PFSK-1 (cell line): ENCODE data around the gene RNF215.

Experiments
- FOXP2 ChIP-seq: optimal IDR thresholded peaks from 2 replicates; pipeline ENCODE3; 2011; ENCODE audit warnings: borderline replicate concordance, control low read depth, inconsistent platforms; ENCODE audit not compliant: insufficient read depth; ENCODE audit errors: extremely low read length, extremely low read depth
- POLR2AphosphoS5 ChIP-seq: IDR thresholded peaks from 2 replicates; pipeline ENCODE4 v1.6.1; 2012; ENCODE audit warnings: low read depth, mild to moderate bottlenecking, control low read depth, low read length, moderate library complexity
- SIN3A ChIP-seq: IDR thresholded peaks from 2 replicates; pipeline ENCODE4 v1.6.1; 2012; ENCODE audit warnings: mild to moderate bottlenecking, low read length, moderate library complexity, borderline replicate concordance; ENCODE audit not compliant: insufficient read depth
- TAF1 ChIP-seq: IDR thresholded peaks from 2 replicates; pipeline ENCODE4 v1.6.1; 2012; ENCODE audit warnings: low read length, control low read depth, borderline replicate concordance; ENCODE audit not compliant: insufficient read depth
- TF ChIP-seq, protein P1 (sequence below), 2 experiments: IDR thresholded peaks; 2 replicates each; pipeline versions ENCODE4 v1.6.1 to v1.8.0; 2011 to 2012; ENCODE audit warnings: low read depth in 2 of 2, low read length in 2 of 2, control low read depth in 1 of 2, inconsistent platforms in 1 of 2, mild to moderate bottlenecking in 1 of 2, moderate library complexity in 1 of 2; ENCODE audit not compliant: insufficient read depth in 1 of 2

GRCh38 chr22:30336752-30337460, 50.3 kb downstream of the RNF215 start:
- TF ChIP-seq POLR2AphosphoS5 (no peak), SIN3A (no peak), TAF1 (no peak), FOXP2 (no peak)
- TF ChIP-seq, protein P1, sequence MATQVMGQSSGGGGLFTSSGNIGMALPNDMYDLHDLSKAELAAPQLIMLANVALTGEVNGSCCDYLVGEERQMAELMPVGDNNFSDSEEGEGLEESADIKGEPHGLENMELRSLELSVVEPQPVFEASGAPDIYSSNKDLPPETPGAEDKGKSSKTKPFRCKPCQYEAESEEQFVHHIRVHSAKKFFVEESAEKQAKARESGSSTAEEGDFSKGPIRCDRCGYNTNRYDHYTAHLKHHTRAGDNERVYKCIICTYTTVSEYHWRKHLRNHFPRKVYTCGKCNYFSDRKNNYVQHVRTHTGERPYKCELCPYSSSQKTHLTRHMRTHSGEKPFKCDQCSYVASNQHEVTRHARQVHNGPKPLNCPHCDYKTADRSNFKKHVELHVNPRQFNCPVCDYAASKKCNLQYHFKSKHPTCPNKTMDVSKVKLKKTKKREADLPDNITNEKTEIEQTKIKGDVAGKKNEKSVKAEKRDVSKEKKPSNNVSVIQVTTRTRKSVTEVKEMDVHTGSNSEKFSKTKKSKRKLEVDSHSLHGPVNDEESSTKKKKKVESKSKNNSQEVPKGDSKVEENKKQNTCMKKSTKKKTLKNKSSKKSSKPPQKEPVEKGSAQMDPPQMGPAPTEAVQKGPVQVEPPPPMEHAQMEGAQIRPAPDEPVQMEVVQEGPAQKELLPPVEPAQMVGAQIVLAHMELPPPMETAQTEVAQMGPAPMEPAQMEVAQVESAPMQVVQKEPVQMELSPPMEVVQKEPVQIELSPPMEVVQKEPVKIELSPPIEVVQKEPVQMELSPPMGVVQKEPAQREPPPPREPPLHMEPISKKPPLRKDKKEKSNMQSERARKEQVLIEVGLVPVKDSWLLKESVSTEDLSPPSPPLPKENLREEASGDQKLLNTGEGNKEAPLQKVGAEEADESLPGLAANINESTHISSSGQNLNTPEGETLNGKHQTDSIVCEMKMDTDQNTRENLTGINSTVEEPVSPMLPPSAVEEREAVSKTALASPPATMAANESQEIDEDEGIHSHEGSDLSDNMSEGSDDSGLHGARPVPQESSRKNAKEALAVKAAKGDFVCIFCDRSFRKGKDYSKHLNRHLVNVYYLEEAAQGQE (IDR thresholded peaks at IDR 0.05; ENCODE audit: insufficient read depth in 1 of 2, low read depth in 2 of 2, low read length in 2 of 2) = no peak
